Keratinocyte (primary cell): ENCODE data around the gene HORMAD2.

Experiments
- EZH2 ChIP-seq: IDR thresholded peaks from one replicate; pipeline ENCODE4 v1.6.1; 2012; ENCODE audit warnings: inconsistent platforms, mild to moderate bottlenecking, low read length, moderate library complexity
- TF ChIP-seq, protein P1 (sequence below), 3 experiments: IDR thresholded peaks in 1 of 3; conservative IDR thresholded peaks in 1 of 3; optimal IDR thresholded peaks in 1 of 3; 2 replicates in 2 of 3; 3 replicates in 1 of 3; pipeline versions ENCODE3 to v1.5.1; 2011; ENCODE audit warnings: low read length in 3 of 3, mild to moderate bottlenecking in 3 of 3, moderate library complexity in 2 of 3, control low read depth in 1 of 3, inconsistent platforms in 1 of 3; ENCODE audit not compliant: insufficient read depth in 2 of 3; ENCODE audit errors: extremely low read depth in 1 of 3

DNA sequence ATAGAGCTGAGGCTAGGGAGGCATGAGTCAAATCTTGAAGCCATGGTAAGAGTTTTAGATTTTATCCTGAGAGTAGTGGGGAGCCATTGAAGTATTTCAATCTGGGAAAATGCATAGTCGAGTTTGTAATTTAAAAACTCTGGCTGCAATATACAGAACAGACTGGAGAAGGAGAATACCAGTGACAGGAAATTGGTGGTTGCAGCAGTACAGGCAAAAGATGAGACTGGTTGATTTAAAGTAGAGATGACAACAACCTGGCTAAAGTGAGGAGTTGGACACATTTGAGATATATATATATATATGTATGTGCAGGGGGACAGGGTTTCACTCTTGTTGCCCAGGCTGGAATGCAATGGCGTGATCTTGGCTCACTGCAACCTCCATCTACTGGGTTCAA, 6.2 kb downstream of the HORMAD2 start:
- TF ChIP-seq, protein P1, sequence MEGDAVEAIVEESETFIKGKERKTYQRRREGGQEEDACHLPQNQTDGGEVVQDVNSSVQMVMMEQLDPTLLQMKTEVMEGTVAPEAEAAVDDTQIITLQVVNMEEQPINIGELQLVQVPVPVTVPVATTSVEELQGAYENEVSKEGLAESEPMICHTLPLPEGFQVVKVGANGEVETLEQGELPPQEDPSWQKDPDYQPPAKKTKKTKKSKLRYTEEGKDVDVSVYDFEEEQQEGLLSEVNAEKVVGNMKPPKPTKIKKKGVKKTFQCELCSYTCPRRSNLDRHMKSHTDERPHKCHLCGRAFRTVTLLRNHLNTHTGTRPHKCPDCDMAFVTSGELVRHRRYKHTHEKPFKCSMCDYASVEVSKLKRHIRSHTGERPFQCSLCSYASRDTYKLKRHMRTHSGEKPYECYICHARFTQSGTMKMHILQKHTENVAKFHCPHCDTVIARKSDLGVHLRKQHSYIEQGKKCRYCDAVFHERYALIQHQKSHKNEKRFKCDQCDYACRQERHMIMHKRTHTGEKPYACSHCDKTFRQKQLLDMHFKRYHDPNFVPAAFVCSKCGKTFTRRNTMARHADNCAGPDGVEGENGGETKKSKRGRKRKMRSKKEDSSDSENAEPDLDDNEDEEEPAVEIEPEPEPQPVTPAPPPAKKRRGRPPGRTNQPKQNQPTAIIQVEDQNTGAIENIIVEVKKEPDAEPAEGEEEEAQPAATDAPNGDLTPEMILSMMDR (optimal IDR thresholded peaks at IDR 0.05 in 1 of 3, IDR thresholded peaks at IDR 0.05 in 1 of 3, conservative IDR thresholded peaks at IDR 0.05 in 1 of 3; ENCODE audit: extremely low read depth in 1 of 3, insufficient read depth in 2 of 3, low read length in 3 of 3): no peak
- no peak for TF ChIP-seq EZH2
